GM19193 (cell line): ENCODE data around the gene STAMBP.
A peak's percentile ranks its signal among the peaks of the same experiment; 100 is the strongest.
"Not testable (repeated sequence)": the region's sequence is repeated elsewhere in the genome, so short reads cannot be mapped to it uniquely, and the experiment has no call there.

Experiments
- POLR2A ChIP-seq: IDR thresholded peaks from 4 replicates; pipeline ENCODE4 v1.6.1; 2011; ENCODE audit not compliant: insufficient read depth, insufficient read length; ENCODE audit errors: extremely low read depth

Gene STAMBP

DNA sequence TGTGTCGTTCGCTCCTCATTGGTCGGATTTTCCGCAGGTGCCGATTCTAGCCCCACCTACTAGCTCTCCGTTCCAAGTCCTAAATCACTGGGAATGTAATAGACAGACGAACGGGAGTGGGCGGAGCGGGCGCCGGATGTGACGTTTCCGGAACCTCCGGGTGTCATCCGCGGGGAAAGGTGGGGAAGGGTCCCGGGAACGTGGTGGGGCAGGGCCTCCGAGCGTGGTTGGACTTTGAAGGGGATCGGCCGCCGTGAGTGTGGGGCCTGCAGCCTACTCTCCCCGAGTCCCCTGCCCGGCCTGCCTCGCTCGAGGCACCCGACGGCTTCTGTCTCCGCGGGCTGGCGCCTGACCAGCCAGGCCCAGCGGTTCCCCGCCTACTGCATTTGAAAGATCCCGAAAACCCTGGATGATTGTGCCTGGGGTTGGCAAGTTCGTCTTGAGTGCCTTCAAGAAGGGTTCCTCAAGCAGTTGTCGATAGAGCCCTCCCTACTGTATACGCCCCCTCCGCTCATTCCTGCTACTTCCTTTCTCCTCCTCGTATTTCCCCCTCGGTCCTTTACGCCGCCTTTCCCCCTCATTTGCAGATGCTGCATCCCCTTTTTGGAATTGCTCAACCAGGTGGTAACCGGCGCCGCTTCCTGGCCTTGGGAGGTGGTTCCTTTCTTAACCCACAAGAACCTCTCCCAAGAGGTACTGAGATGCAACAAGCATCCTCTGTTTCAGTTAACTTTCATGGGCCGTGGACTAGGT, at the start of gene STAMBP:
Gene STAMBP (plus strand): TSS at position 144 of the 753 bp plus-strand sequence. CDS start 1,896 bp downstream, outside the sequence.
- peak; percentile 82 for TF ChIP-seq POLR2A

DNA sequence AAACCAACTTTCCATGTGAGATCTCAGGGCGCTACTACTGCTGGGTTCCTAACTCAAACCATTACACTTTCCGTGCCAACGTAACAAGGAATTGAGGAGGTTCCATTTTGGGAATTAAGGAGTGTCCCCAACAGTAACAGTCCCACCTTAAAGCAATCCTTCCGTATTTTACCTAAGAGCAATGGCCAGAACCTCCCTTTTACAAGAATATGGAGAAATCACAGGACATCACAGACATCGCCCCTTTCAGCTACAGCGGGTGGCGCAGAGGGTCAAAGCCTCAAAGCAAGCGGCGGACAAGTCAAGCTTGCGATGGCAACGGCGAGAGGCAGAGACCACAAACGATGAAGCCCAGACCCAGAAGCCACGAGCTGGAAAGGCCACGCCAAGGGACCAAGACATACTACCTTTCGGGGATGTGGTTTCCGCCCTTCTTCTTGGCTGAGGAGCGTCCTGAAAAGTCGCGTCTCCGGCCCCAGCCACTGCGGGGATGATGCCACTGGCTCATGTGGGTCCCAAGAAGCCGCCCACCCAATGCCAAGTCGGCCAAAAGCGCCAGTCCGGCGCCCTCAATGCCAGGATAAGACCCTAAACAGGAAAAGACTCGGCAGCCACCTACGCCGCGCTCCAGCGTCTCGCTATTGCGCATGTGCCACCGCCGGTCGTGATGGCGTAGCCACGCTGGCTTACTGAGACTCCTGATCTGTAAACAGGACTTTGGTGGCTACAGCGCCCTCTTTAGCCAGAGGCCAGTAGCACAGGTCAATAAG, 49.1 kb upstream of the STAMBP start, which contains the start of gene DUSP11:
Gene DUSP11 (minus strand): TSS at position 637 of the 770 bp plus-strand sequence. CDS start 129 bp downstream, at position 508.
- TF ChIP-seq POLR2A, result peak; percentile 90

DNA sequence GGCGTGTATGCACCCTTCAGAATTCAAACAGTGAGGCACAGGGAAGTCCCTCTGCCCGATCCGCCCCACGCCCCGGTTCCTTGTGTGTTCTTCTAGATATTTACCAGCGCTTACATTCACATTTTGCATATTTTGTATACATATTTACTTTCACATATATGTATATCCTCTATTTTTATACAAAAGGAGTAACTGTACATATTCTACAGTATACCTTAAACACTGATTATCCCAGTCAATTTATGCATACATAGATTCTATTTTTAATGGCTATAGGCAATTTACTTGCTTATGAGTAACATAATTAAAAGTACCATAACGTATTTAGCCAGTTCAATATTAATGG, 48.6 kb upstream of the STAMBP start:
- TF ChIP-seq POLR2A, result no peak

DNA sequence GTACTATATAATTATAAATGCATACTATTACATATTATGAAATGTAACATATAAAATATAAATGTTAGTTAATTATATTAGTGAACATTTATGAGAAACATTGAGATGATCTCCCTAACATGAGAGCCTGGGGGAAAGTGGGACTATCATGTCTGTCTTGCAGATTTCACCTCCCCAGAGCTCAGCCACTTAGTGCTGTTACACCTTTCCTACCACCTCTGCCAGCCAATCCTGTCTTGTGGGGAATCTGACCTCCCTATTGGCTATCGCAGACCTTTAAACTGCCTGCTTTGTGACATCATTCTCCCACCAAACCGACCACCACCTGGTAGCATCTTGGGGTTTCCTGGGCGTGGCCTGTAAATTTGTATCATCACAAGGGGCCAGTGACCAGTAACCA, 44.9 kb upstream of the STAMBP start, which contains the start of gene C2orf78:
Gene C2orf78 (plus strand): TSS at position 301 of the 400 bp plus-strand sequence. CDS start 127 bp downstream, outside the sequence.
- TF ChIP-seq POLR2A, result not testable (repeated sequence)

DNA sequence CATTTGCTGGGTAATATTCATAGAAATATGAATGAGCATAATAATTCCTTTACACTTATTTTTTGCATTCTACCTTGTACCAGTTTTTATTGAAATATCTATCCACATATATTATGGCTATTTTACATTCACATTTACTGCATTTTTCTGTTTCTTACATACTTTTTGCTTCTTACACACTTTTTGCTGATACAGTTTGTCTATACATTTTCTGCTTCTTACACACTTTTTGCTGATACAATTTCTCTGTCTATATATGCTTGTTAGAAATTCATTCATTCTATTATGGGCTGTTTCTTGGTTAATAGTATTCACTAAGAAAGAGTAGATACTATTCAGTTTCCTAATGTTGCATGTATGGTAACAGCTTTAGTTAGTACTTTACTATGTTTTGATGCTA, 16.9 kb upstream of the STAMBP start:
- no peak for TF ChIP-seq POLR2A

DNA sequence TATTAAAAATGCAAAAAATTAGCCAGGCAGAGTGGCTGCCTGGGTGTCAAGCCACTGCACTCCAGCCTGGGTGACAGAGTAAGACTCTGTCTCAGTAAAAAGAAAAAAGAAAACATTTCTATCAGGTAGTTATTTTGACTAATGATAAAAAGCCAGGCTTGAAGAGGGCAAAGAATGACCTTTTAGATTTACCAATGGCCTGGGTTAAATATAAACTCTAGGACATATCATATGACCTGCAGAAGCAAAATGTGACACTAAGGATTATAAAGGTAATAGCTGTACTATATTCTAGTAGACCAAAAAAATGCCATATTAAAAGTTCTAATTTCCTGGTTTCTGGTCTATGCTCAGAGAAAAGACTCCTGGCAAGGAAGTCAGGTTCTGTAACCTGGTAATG, 16.1 kb upstream of the STAMBP start:
- TF ChIP-seq POLR2A, result no peak

DNA sequence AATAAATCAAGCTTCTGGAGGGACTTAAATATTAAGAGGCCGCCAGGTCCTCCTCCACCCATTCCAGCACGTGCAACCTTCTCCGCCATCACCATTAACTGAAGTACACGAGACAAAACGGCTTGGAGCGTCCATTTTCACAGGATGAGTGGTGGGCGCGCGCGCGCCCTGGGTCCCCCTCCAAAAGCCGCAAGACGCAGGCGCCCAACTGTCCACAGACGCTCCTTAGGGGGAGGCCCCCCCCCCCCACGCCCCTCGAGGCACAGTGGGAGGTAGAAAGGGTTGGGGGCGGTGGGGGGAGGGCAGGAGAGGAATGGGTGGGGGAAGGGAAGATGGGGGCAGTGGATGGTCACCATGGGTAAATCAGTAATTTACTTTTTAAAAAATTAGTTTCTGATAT, 10.5 kb upstream of the STAMBP start:
- TF ChIP-seq POLR2A, result no peak

DNA sequence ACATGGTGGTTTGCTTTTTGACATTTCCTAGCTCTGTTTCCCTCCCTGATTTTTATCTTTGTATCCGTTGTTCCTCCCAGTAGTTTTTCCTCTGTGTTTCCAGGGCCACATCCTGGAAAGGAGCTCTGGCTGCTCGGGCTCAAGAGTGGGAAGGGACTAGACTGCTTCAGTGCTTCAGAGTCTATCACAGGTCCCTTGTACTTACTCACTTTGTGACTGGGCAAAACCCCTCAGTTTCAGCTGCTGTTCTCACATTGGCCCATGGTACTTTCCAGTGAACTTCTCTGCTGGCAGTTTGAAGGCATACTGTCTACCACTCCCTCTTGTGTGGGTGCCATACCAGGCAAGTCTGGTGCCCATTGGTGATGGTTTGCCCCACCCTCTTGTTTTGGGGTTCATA, 7.5 kb upstream of the STAMBP start:
- TF ChIP-seq POLR2A, result peak; percentile 27

DNA sequence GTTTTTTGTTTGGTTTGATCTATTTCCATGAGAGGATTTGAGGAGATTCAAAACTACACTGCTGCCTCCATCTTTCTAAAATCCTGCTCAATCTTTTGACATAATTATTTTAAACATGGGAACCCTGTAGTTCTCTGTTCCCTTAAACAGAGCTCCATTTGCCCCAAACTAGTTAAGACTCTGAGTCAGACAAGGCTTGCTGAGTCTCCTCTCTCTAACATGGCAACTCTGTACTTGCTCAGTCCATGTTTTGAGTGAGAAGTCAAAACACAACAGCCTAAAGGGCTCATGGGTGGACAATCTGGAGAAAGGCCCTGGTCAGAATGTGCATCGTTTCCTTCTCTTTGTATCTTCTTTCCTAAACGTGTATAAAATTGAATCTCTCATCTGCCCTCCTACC, 7.1 kb upstream of the STAMBP start:
- TF ChIP-seq POLR2A, result no peak

DNA sequence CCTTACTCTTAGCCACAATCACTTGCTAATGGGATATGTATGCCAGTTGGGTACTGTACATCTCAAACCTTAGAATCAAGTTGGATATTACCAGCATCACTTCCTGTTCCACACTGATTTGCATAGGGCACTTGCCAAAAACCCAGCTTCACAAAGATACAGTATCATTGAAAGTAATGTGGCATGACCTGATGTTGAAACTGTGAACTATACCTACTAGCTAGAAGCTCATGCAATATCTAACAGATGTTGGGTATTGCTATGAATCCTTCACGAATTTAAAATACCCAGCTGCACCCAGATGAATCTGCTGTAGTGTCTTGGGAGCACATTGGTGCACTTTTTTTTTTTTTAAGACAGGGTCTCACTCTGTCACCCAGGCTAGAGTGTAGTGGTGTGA, 6.5 kb upstream of the STAMBP start:
- TF ChIP-seq POLR2A, result no peak

DNA sequence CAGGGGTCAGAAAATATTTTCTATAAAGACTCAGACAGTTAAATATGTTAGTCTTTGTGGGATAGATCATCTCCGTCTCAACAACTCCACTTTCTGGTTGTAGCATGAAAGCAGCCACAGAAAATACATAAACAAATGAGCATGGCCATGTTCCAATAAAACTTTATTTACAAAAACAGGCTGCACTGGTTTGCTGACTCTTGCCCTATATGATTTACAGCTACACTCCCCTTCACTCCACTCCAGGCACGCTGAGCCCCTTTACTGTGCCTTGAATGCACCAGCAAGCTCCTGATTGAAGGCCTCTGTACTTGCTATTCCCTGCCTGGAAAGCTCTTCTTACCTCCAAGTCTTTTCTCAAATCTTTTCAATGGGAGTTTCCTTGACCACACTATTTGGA, 5.8 kb upstream of the STAMBP start:
- no peak for TF ChIP-seq POLR2A

DNA sequence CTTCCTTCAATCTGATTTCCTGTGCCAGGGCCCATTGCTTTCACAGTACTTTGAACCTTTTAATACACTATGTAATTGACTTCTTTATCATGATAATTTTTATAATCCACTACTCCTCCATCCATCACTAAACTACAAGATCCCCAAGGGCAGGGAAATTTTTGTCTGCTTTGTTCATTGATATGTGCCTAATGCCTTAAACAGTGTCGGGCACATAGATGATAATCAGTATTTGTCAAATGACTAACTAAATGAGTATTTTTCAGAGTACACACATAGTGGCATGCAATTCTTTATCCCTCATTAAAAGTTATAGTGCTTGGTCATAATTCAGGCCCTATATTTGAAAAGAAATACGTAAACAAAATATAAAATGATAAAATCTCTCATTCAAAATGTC, 5.3 kb upstream of the STAMBP start:
- TF ChIP-seq POLR2A, result no peak

DNA sequence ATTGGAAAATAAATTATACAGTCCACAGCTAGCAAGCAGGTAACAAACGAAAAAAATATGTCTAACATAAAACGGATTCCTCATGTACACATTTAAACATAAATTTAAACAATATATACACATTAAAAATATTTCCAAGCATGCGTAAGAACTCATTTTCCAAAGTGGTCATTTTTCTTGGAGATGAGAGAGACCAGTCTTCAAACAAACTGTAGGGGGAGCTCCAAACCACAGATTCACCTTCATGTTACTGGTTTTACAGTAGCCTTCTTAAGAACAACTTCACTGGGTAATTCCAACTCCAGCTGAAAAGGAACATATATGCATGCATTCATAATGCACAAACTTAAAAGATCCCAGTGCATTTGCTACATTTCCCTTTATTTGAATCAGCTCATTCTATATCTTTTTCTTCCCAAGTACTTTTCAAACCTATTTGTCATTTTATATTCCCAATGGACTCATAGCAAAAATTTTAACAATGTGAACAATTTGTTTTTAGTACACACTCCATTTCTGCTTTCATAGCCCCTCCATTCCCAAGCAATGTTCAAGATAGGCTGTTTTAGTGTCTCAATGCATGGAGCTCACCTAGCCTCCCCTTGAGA, 4.7 kb upstream of the STAMBP start:
- TF ChIP-seq POLR2A, result no peak

DNA sequence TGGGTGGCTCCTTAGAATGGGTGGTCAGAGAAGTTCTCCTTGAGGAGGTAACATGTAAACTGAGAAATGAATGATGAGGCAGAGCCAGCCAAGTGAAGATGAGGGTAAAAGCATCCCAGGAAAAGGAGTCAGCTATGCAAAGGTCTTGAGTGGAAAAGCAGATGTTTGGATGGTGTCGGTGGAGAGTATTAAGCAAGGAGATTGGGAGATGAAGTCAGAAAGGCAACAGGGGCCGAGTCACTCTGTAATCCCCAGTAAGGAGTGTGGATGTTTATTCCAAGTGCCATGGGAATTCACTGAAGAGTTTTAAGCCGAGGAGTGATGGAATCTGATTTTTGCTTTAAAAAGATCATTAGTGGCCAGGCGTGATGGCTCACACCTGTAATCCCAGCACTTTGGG, 3.4 kb upstream of the STAMBP start:
- no peak for TF ChIP-seq POLR2A

DNA sequence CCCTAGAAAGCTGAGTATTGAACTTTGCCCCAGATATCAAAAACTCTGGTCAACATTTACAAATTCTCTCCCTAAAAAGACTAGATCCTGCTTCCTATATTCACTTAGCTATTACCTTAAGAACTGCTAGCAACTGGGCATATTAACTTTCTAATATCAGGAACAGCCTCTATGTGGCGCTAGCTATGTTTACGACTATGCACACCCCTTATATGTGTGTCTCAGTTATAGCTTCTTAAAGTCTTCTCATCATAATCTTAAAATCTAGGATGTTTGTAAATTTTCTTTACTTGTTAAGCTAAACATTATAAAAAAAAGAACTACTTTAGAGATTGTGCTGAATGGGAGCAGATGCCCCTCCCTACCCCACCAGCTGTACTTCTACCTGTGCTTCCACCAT, 1.7 kb upstream of the STAMBP start:
- no peak for TF ChIP-seq POLR2A

DNA sequence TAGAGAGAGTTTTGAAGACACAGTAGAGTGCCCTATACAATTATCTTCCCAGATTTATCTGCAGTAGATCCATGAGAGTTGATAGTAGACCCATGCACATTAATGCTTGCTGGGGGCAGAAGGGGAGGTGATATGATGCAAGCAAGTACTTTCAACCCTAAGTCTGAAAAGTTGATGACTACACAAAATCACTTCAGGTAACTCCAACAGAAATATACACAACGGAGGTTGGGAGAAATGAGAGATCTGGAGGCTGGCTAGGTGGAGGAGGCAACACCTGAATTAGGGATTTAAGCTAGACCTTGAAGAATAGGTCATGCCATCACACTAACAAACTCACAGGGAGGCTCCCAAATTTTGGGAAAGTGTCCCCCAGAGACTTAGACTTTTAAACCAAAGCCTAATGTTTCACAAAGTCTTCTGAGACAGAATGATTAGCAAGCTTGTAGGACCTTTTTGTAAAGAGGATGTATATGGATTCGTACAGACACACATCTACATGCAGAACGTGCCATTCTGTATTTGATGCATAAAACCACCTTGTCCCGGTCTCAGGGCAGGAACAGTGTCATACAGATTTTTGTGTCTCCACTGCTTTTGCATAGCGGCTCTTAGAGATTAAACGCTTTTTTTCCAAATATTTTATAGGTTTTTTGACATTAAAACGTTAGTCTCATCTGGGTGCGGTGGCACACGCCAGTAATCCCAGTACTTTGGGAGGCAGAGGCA, 937 bp upstream of the STAMBP start:
- TF ChIP-seq POLR2A, result no peak

DNA sequence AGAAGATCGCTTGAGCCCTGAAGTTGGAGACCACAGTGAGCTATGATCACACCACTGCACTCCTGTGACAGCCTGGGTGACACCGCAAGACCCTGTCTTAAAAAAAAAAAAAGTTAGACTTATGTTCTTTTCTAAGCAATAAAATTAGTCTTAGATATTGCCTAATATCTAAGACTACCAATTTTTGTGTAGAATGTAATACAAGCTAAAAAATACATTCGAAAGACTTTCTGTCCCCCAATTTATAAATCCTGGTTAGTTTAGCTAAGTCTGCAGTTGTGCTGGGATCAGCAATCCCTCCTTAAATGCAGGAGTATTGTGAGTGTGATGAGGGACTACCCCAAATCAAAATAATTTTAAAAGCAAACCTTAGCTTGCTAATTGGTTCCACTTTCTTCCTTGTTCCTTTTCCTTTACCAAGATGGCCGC, 358 bp upstream of the STAMBP start:
- TF ChIP-seq POLR2A, result no peak
